GM12878 (cell line): Measurements from ENCODE around the gene CASTOR1. TPM values are rescaled to one million over a fixed set of nuclear protein-coding genes. Genes with fewer than 3 reads are reported as not detected.

Experiments used
- ATAC-seq: fragments of 200-7000 bp; cut with Tn5 transposase; 3 replicates; pipeline ENCODE4 v1.9.1; 2020; ENCODE audit warnings: mild to moderate bottlenecking, moderate library complexity
- BruUV-seq: library from RNA; stranded (reverse); fragments of 400-500 nt; replicated peaks from 2 replicates; lab custom pipeline; 2021; lab: Mats Ljungman, UMichigan
- CTCF ChIA-PET: fragments of 300-600 bp; sonication (Branson Sonifier 250); formaldehyde crosslinking; extraction: SDS; loops from one replicate; lab custom pipeline; 2021; ENCODE audit warnings: inconsistent platforms; lab: Yijun Ruan, JAX
- POLR2A ChIA-PET: fragments of 350-600 bp; formaldehyde crosslinking; extraction: SDS; loops from one replicate; lab custom pipeline; 2021; ENCODE audit warnings: inconsistent platforms; lab: Charles Lee
- RAD21 ChIA-PET: fragments of 300-600 bp; sonication (Branson Sonifier 250); formaldehyde crosslinking; loops from one replicate; lab custom pipeline; 2023; ENCODE audit warnings: antibody characterized with exemption; ENCODE audit not compliant: unreplicated experiment; lab: Charles Lee
- SMC1A ChIA-PET: fragments of 300-600 bp; sonication (Branson Sonifier 250); formaldehyde crosslinking; loops from one replicate; lab custom pipeline; 2023; ENCODE audit not compliant: unreplicated experiment, uncharacterized antibody; lab: Charles Lee
- DNase-seq: peaks from one replicate; pipeline ENCODE4 v3.0.0-alpha.2; 2011; ENCODE audit warnings: low read depth, low spot score
- FAIRE-seq: peaks from 3 replicates; lab custom pipeline; 2011; peaks lifted over from hg19 to GRCh38; lab: Jason Lieb, UNC
- H2AFZ ChIP-seq: 2 replicates; pipeline ENCODE4 v1.6.0; 2011; ENCODE audit warnings: low read depth, low read length, control low read depth; ENCODE audit not compliant: control insufficient read depth
- H3K27ac ChIP-seq: 2 replicates; pipeline ENCODE4 v1.5.1; 2011; ENCODE audit warnings: control low read depth; ENCODE audit not compliant: control insufficient read depth, insufficient read depth
- H3K27me3 ChIP-seq, 2 experiments: replicated peaks in 1 of 2; 2 replicates each; pipeline versions ENCODE4 v1.6.0 to v1.6.1; 2011; ENCODE audit warnings: low read length in 1 of 2; ENCODE audit not compliant: control insufficient read depth in 2 of 2, insufficient read depth in 2 of 2
- H3K36me3 ChIP-seq, 2 experiments: 2 replicates each; pipeline ENCODE4 v1.5.1; 2011; ENCODE audit warnings: low read length in 1 of 2; ENCODE audit not compliant: control insufficient read depth in 2 of 2, insufficient read depth in 2 of 2
- H3K4me1 ChIP-seq: 2 replicates; pipeline ENCODE4 v1.6.1; 2011; ENCODE audit warnings: mild to moderate bottlenecking, low read length, moderate library complexity, mixed read lengths; ENCODE audit not compliant: control insufficient read depth, insufficient read depth
- H3K4me2 ChIP-seq: 2 replicates; pipeline ENCODE4 v1.6.0; 2011; ENCODE audit warnings: control low read depth; ENCODE audit not compliant: control insufficient read depth, insufficient read depth
- H3K4me3 ChIP-seq: fragments of 200-600 bp; sonication (generic); 2 replicates; pipeline ENCODE4 v1.5.1; 2016
- H3K79me2 ChIP-seq: 2 replicates; pipeline ENCODE4 v1.6.0; 2011; ENCODE audit warnings: low read length; ENCODE audit not compliant: control insufficient read depth, insufficient read depth
- H3K9ac ChIP-seq: 2 replicates; pipeline ENCODE4 v1.8.0; 2011; ENCODE audit warnings: low read length, control low read depth, mixed read lengths; ENCODE audit not compliant: control insufficient read depth, insufficient read depth
- H3K9me3 ChIP-seq: replicated peaks from 3 replicates; pipeline ENCODE4 v1.5.1; 2011; ENCODE audit warnings: mild to moderate bottlenecking, low read length; ENCODE audit not compliant: control insufficient read depth, insufficient read depth
- H4K20me1 ChIP-seq: 2 replicates; pipeline ENCODE4 v1.6.0; 2011; ENCODE audit not compliant: control insufficient read depth, insufficient read depth
- BCL3 ChIP-seq: IDR thresholded peaks from 2 replicates; pipeline ENCODE4 v1.6.1; 2011; ENCODE audit warnings: borderline replicate concordance, low read depth, mild to moderate bottlenecking, moderate library complexity, low read length; ENCODE audit not compliant: insufficient read depth, poor library complexity, severe bottlenecking
- BHLHE40 ChIP-seq, 2 experiments: fragments of 450-650 bp in 1 of 2; IDR thresholded peaks; 2 replicates each; pipeline ENCODE4 v1.6.1; 2011 to 2017; ENCODE audit warnings: low read depth in 2 of 2, borderline replicate concordance in 1 of 2, improper control_type of control experiment in 1 of 2, low read length in 1 of 2, mild to moderate bottlenecking in 1 of 2
- CREB1 ChIP-seq: IDR thresholded peaks from 2 replicates; pipeline ENCODE4 v1.6.1; 2012; ENCODE audit warnings: low read depth, mild to moderate bottlenecking, inconsistent platforms
- CREM ChIP-seq: IDR thresholded peaks from 2 replicates; pipeline ENCODE4 v1.6.1; 2014; ENCODE audit warnings: antibody characterized with exemption, low read depth
- ETV6 ChIP-seq, 2 experiments: fragments of 450-650 bp in 1 of 2; IDR thresholded peaks in 1 of 2; conservative IDR thresholded peaks in 1 of 2; 2 replicates each; pipeline ENCODE4 v1.6.1; 2014; ENCODE audit warnings: antibody characterized with exemption in 1 of 2, borderline replicate concordance in 1 of 2, low read depth in 1 of 2, mild to moderate bottlenecking in 1 of 2, moderate library complexity in 1 of 2
- MEF2B ChIP-seq: fragments of 450-650 bp; IDR thresholded peaks from 2 replicates; pipeline ENCODE4 v1.6.1; 2018; ENCODE audit warnings: mild to moderate bottlenecking, moderate library complexity; ENCODE audit not compliant: partially characterized antibody, poor library complexity, severe bottlenecking
- MLLT1 ChIP-seq: fragments of 450-650 bp; IDR thresholded peaks from 2 replicates; pipeline ENCODE4 v1.6.1; 2016; ENCODE audit warnings: mild to moderate bottlenecking
- NKRF ChIP-seq: fragments of 450-650 bp; conservative IDR thresholded peaks from 2 replicates; pipeline ENCODE4 v1.6.1; 2017; ENCODE audit warnings: mild to moderate bottlenecking, moderate library complexity
- NR2F1 ChIP-seq: fragments of 450-650 bp; conservative IDR thresholded peaks from 2 replicates; pipeline ENCODE4 v1.6.1; 2017; ENCODE audit warnings: mild to moderate bottlenecking
- POLR2A ChIP-seq: IDR thresholded peaks from 2 replicates; pipeline ENCODE4 v1.6.1; 2011; ENCODE audit warnings: low read depth, mild to moderate bottlenecking, low read length
- ZNF217 ChIP-seq: fragments of 450-650 bp; IDR thresholded peaks from 2 replicates; pipeline ENCODE4 v1.6.1; 2017; ENCODE audit warnings: antibody characterized with exemption, mild to moderate bottlenecking
- WGBS: methylation state at CpG from one replicate; pipeline ENCODE4 v1.1.6; 2016; ENCODE audit warnings: low lambda C conversion rate; ENCODE audit not compliant: insufficient replicate concordance, insufficient coverage; ENCODE audit errors: missing lambda C conversion rate; 5-methylcytosine and 5-hydroxymethylcytosine counted together
- in situ Hi-C: fragments of 300-500 bp; cut with MboI; formaldehyde crosslinking; loops from 9 replicates; pipeline ENCODE4 v1.14.3; 2018; ENCODE audit warnings: mixed read lengths
- intact Hi-C: fragments of 100-400 bp; cut with micrococcal nuclease; formaldehyde crosslinking; loops from one replicate; pipeline ENCODE4 v1.14.2; 2022; ENCODE audit not compliant: unreplicated experiment
- polyA plus RNA-seq, 11 experiments: library from polyadenylated mRNA; depleted of rRNA in 4 of 11; unstranded in 6 of 11; stranded (reverse) in 5 of 11; fragments of >200 nt; fragmentation: Nextera tagmentation in 4 of 11; fragmentation: Illumina TruSeq in 1 of 11; extraction: Ambion mirVana in 4 of 11; extraction: Trizol in 1 of 11; gene quantifications; 1 replicate in 1 of 11; 2 replicates in 10 of 11; pipeline versions ENCODE4 v1.2.1 to v1.2.3, GENCODE V29; 2011 to 2016; ENCODE audit warnings: inconsistent platforms in 2 of 11, missing spikeins in 2 of 11, low read depth in 1 of 11
- total RNA-seq, 4 experiments: library from RNA; depleted of rRNA in 3 of 4; stranded (reverse); fragments of >200 nt in 3 of 4; fragmentation: Illumina TruSeq in 1 of 4; extraction: Trizol in 1 of 4; gene quantifications; 2 replicates each; pipeline versions ENCODE4 v1.2.1 to v1.2.3, GENCODE V29; 2013 to 2021

Gene CASTOR1
- total and polyA plus RNA-seq, 10 of the 15 experiments (the other 5 are each of a cell fraction or from before 2014, with no cell fraction given) = 0.31 to 9.1 (median 3.3) TPM

- 74% methylated on average over 4 of the region's 4 CpGs for WGBS
- ChIA-PET CTCF (interaction anchor here (0.7 to 10.5 kb wide), 7 partner anchors 17 to 279 kb away, joined by 3 to 436 read pairs (median 21); partner anchors contain the start of genes OSM and RNF215), SMC1A (interaction anchor here (0.7 to 4.7 kb wide), 2 partner anchors 103 to 178 kb away, joined by 3 to 41 read pairs; partner anchors contain the start of gene RNF215), RAD21 (interaction anchor here (0.7 to 0.9 kb wide), 3 partner anchors 22 to 176 kb away, joined by 3 read pairs; no protein-coding TSS in a partner anchor), POLR2A (no interaction called here)
- BruUV-seq = no TSS peak
- in situ Hi-C loops (loop anchor here (5.0 kb wide), 1 partner anchor 103 kb away; the partner anchor contains the start of gene RNF215), intact Hi-C loops (loop anchor here (10.0 kb wide), 1 partner anchor 200 kb away; no protein-coding TSS in a partner anchor)
- no peak overlapping the region for H3K9ac ChIP-seq
- no peaks in the 10 kb centered on the region for H4K20me1 ChIP-seq
- no peak overlapping the region for H3K4me3 ChIP-seq
- no peaks in the 10 kb centered on the region for H3K9me3 ChIP-seq
- TF ChIP-seq MLLT1 (no peak), CREM (no peak), BCL3 (no peak), NKRF (no peak), NR2F1 (no peak), MEF2B (no peak), ETV6 (conservative IDR thresholded peaks at IDR 0.05 in 1 of 2, IDR thresholded peaks at IDR 0.05 in 1 of 2; ENCODE audit: borderline replicate concordance in 1 of 2, low read depth in 1 of 2) (no peak), POLR2A (no peak), CREB1 (no peak), BHLHE40 (IDR thresholded peaks at IDR 0.05; ENCODE audit: borderline replicate concordance in 1 of 2, low read depth in 2 of 2, low read length in 1 of 2) (no peak), ZNF217 (no peak)
- H3K4me2 ChIP-seq = no peak overlapping the region
- H2AFZ ChIP-seq = no peak overlapping the region
- no peak for FAIRE-seq
- no peaks in the 10 kb centered on the region for H3K79me2 ChIP-seq
- H3K27me3 ChIP-seq = no peaks in the 10 kb centered on the region; a peak in 1 of 4 replicates
- peaks cover 10% of the 10 kb centered on the region; the same call in 1 of the 2 replicates for H3K4me1 ChIP-seq
- ATAC-seq = no peak
- no peak overlapping the region for H3K27ac ChIP-seq
- no peak for DNase-seq
- H3K36me3 ChIP-seq = no peaks in the 10 kb centered on the region
Measured at GRCh38 chr22:30284666-30285065, 4.6 kb downstream of the CASTOR1 start.
